ENCODE measurements around the gene CLCN2.

Gene CLCN2

GRCh38 chr3:184359610-184360009 is 1.8 kb downstream of the CLCN2 start:
- no peak for DNase-seq

- no peak for DNase-seq
Measured at GRCh38 chr3:184358921-184359350, 2.5 kb downstream of the CLCN2 start.

DNA sequence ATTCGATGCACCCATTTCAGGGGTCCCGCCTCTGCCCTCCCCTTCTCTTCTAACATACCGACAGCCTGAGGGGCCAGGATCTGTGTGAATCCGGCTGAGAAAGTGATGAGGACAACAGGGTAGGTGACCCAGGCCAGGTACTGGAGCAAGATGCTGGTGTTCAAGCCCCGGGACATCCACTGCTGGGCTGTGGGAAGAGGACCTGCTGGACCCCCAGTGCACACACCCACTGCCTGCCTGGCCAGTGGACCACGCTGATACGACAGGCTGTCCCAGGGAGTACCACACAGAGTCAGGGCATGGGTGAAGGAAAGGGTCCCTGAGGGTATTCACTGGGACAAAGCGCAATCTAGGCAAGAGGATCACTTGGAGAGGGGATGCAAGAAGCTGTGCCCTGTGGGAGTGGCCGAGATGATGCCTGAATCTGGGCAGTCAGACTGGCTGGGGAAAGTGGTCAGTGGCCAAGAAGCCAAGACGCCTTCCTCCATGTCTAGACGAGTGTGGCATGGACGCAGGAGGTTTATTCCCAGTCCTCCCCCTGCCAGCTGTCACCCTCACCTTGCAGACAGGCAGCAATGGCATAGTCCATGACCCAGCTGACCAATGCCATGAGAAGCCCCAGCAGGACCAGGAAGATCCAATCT is 3.2 kb downstream of the CLCN2 start:
- no peak for DNase-seq

GRCh38 chr3:184357248-184358123 is 3.9 kb downstream of the CLCN2 start:
- no peak for DNase-seq

GRCh38 chr3:184355261-184356040 is 6.0 kb downstream of the CLCN2 start:
- DNase-seq: no peak

GRCh38 chr3:184354754-184355153 is 6.7 kb downstream of the CLCN2 start:
- no peak for DNase-seq

- peak; percentile 49 for DNase-seq
Measured at GRCh38 chr3:184354121-184354728, 7.2 kb downstream of the CLCN2 start.

- no peak for DNase-seq
Measured at GRCh38 chr3:184353546-184353941, 7.9 kb downstream of the CLCN2 start.

DNA sequence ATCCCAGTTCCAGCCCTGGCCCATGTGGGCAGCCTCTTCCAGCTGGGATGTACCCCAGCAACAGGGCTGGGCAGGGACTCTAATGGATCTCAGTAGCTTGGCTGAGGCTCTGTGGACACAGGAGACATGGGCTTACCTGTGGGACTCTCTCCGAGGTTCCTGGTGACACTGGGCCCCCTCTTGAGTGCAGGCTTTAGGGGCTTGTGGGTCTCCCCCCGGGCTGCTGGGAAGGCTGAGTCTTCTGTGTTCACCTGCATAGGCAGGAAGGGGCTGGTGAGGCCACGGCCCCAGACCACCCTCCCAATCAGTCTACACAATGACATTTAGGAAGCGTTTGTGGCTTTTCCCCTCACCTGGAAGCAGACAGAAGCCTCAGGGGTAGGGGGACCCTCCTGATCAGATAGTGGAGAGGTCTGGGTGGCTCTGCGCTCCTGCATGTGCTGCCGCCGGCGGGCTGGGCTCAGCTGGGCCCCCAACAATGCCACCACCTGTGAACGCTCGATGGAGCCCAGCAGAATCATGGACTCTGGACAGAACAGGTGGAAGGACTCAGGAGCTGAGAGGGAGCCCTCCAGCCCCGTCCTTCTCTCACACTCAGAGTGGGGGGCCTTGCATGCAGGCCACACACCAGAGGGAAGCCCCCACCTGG is 8.4 kb downstream of the CLCN2 start:
- no peak for DNase-seq

DNA sequence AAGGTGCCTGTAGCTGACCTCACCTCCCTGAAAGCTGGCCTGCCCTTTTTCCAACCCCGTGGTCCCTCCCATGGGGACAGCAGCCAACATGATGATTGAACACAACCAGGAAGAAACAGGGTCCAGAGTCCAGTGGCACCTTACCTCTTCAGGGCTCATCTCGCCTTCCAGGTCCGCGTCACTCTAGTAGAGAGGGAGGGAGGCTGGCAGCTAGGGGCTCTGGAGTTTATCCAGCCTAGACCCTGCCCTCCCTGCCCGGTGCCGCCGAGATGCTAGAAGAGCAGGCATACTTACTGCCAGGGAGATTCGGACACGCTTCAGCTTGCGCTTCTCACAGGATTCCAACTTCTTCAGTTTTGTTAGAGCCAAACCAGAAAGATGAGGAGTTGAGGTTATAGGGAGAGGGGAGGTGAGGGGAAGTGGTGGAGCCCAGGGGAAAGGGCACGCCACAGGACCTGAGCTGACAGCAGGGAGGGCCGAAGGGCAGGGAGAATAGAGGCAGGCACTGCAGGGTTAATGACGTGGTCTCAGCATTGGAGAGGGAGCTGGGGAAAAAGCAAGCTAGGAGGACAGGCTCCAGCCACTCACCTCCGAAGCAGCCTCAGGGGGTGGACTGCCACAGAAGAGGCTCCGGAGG is 9.1 kb downstream of the CLCN2 start:
- no peak for DNase-seq

DNA sequence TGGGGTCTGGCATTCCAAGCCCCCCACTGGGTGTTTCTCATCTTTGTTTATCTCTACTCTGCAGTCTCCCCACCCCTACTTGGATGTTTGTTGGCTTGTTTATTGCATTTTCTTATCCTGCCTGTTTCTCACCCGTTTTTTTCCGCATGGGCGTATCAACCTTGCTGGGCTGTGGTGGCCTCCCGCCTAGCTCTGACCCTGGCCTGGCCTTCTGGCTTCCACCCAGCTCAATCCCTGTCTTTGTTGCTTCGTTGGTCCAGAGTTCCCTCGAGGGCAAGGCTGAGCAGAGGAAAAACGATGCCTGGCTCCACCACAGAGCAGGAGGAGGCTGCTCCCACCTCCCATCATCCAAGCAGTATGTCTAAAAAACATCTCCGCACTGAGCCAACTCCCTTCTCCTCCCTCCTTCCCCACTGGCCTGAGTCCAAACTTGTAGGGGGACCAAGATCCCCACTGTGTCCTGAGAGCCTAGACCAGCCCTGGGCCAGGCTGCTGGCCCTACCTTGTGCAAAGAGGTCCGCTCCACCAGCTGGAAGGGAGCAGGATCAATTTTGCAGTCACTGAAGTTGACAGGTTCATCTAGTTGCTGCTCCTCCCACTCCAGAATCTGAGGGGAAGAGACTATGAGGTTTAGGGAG is 9.8 kb downstream of the CLCN2 start:
- peak; percentile 45 for DNase-seq

- no peak for DNase-seq
Measured at GRCh38 chr3:184350618-184351017, 10.8 kb downstream of the CLCN2 start.

DNA sequence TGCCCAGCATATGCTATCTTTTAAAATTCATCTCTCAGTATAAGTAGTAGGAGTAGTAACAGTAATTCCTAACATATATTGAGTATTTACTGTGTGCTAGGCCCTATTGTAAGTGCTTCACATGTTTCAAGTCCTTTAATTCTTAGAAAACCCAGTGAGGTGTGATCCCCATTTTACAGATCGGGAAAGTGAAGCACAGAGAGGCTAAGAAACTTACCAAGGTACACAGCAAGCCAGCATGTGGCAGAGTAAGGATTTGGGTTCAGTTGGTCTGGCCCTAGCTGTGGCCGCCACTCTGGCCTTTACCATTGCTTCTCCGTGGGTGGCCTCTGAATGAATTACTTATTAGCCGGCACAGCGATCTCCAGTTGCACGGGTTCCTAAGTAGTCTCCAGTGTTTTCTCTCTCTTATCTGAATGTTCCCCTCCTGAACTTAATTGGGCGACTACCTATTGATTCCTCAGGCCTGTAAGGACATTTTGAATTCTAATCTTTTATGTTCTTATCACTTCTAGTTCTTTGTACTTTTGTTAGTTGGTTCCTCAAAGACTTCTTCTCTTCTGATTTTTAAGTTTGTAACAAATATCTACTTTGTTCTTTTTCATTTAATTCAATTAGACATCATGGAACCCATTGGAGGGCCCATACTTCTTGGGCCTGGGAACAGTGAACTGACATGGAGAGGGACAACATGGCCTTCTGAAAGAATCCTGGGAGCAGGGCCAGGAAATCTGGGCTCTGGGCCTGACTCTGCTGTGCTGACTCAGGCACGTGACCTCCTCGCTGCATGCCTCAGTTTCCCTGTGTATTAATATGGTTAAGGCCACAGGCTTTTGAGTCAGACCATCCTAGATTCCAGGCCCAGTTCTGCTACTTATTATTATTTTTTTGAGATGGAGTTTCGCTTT is 11.6 kb downstream of the CLCN2 start:
- DNase-seq: no peak

GRCh38 chr3:184348057-184348382 is 13.4 kb downstream of the CLCN2 start:
- no peak for DNase-seq

DNA sequence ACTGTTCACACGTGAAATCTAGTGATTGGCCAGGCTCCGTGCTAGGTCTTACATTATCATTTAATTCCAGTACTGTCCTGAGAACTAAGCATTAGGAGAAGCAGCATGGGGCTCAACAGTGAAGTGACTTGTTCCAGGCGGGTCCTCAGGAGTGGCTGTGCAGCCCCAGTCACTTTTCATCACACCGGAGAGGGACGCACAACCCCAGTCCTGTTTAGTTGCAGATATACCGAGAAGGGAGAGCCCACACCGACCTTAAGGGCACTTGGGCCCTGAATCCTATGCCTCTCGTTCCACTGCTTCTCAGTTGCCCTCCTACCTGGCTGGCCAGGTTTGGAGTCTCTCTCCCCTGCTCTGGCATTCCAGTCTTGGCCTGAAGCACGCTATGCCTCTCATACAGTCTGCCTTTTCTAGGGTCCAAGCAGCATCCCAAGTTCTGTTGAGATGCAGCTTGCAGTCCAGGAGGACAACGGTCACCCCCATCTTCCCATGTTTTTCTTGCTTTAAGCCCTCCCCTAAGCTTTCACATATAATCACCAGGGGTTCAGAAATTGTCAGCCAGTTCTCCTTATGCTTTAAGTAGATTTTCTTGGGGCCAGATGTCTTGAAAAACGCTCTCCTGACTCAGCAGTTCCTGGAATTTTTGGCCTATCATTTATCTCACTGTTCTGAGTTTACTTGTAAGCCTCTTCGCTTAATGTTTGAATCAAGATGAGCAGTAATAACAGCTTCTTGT is 13.9 kb downstream of the CLCN2 start:
- peak; percentile 96 for DNase-seq

- DNase-seq: peak; percentile 42
Measured at GRCh38 chr3:184346480-184347190, 14.8 kb downstream of the CLCN2 start.

GRCh38 chr3:184345317-184346144 is 15.9 kb downstream of the CLCN2 start:
- DNase-seq: peak; percentile 97
